AG04450 (cell line): ENCODE data around the gene PARD3. TPM values are rescaled to one million over a fixed set of nuclear protein-coding genes. Genes with fewer than 3 reads are reported as not detected.
A peak's percentile ranks its signal among the peaks of the same experiment; 100 is the strongest.

Experiments
- CTCF ChIA-PET: fragments of 300-600, 350-600 bp; formaldehyde crosslinking; extraction: SDS; loops from one replicate; lab custom pipeline; 2022; ENCODE audit warnings: antibody characterized with exemption, inconsistent platforms; lab: Charles Lee
- POLR2A ChIA-PET: fragments of 350-600 bp; formaldehyde crosslinking; extraction: SDS; loops from one replicate; lab custom pipeline; 2021; ENCODE audit warnings: antibody characterized with exemption, inconsistent platforms; lab: Yijun Ruan, JAX
- DNase-seq: peaks from one replicate; pipeline ENCODE4 v3.0.0-alpha.2; 2011; ENCODE audit warnings: low read depth, low spot score
- H3K27ac ChIP-seq: one replicate; pipeline ENCODE4 v1.5.1; 2012; ENCODE audit warnings: low read depth, low read length, control low read depth
- H3K27me3 ChIP-seq: one replicate; pipeline ENCODE4 v1.6.0; 2012; ENCODE audit warnings: low read length; ENCODE audit not compliant: control insufficient read depth, insufficient read depth
- H3K4me3 ChIP-seq: 2 replicates; pipeline ENCODE4 v1.5.1; 2011; ENCODE audit warnings: mild to moderate bottlenecking, low read depth, low read length, control low read depth
- H3K9me3 ChIP-seq: 2 replicates; pipeline ENCODE4 v1.5.1; 2012; ENCODE audit warnings: low read length; ENCODE audit not compliant: control insufficient read depth, insufficient read depth
- polyA plus RNA-seq: library from polyadenylated mRNA; depleted of rRNA; stranded (reverse); fragments of >200 nt; gene quantifications from 2 replicates; pipeline ENCODE4 v1.2.3, GENCODE V29; 2011
- TF ChIP-seq, protein P1 (sequence below): IDR thresholded peaks from 2 replicates; pipeline ENCODE4 v1.5.1; 2011; ENCODE audit warnings: low read depth, low read length, control low read depth, inconsistent platforms

Gene PARD3
- polyA plus RNA-seq, 1 experiment, result 43.1 TPM

DNA sequence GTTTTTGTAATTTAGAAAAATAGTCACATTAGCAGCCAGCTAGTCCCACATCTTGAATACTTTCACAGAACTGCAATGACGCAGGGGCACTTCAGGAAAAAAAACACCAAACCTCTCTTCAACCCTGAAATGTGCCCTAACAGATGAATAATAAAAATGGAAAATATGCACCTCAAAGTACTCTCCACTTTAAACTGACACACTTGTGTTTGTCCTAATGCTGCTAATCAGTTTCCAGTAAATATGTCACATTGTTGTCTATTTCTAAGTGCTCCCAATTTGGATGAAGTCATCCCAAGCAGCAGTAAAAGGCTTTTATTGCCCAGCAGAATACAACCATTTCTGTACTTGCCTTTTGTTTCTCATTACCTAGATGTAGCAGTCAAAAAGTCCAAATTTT is 86.7 kb downstream of the PARD3 start:
- H3K4me3 ChIP-seq, result no peak overlapping the region
- POLR2A ChIA-PET, result no interaction called here
- no peak for DNase-seq
- H3K27ac ChIP-seq, result no peak overlapping the region
- no peaks in the 10 kb centered on the region for H3K9me3 ChIP-seq
- CTCF ChIA-PET, result no interaction called here
- TF ChIP-seq, protein P1, sequence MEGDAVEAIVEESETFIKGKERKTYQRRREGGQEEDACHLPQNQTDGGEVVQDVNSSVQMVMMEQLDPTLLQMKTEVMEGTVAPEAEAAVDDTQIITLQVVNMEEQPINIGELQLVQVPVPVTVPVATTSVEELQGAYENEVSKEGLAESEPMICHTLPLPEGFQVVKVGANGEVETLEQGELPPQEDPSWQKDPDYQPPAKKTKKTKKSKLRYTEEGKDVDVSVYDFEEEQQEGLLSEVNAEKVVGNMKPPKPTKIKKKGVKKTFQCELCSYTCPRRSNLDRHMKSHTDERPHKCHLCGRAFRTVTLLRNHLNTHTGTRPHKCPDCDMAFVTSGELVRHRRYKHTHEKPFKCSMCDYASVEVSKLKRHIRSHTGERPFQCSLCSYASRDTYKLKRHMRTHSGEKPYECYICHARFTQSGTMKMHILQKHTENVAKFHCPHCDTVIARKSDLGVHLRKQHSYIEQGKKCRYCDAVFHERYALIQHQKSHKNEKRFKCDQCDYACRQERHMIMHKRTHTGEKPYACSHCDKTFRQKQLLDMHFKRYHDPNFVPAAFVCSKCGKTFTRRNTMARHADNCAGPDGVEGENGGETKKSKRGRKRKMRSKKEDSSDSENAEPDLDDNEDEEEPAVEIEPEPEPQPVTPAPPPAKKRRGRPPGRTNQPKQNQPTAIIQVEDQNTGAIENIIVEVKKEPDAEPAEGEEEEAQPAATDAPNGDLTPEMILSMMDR, result no peak
- no peaks in the 10 kb centered on the region for H3K27me3 ChIP-seq

DNA sequence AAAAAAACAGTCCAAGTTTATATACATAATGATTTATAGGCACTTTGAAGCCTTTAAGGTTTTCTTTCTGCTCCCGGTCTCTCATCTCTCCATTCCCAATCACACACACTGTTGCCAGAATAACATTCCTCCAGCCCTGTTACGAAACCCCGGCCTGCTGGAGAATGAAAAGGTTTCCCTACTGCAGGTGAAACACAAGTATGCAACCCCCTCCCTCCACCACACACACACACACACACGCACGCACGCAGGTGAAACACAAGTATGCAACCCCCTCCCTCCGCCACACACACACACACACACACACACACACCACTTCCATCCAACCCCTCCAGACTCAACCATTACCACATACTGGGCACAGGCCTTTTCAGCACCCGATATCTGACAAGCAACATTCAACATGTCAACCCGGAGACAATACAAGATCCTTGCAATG is 87.5 kb downstream of the PARD3 start:
- TF ChIP-seq, protein P1, result no peak
- Histone ChIP-seq H3K27ac (no peak overlapping the region), H3K9me3 (no peaks in the 10 kb centered on the region), H3K27me3 (no peaks in the 10 kb centered on the region), H3K4me3 (no peak overlapping the region)
- ChIA-PET CTCF (no interaction called here), POLR2A (interaction anchor here (0.6 kb wide), 1 partner anchor 279 kb away, joined by 6 read pairs; no protein-coding TSS in a partner anchor)
- DNase-seq, result no peak

DNA sequence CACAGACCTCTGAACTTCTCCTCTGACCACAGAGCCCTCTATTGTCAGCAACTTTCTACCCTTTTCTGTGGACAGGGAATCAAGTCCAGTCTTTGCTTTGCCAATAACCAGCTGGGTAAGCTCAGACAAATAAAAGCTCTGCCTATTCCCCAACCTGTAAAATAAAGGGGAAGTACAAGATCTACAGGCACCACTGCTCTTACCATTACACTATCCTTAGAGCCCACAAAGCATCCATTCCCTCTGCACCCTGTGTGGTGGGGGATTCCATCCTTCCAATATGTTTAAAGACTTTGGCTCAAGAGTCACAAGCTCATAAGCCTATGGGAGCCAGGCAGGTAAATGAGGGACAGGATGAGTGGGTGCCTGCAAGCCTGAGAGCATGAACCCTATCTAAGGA is 88.2 kb downstream of the PARD3 start:
- ChIA-PET CTCF (no interaction called here), POLR2A (interaction anchor here (0.6 kb wide), 1 partner anchor 280 kb away, joined by 6 read pairs; no protein-coding TSS in a partner anchor)
- Histone ChIP-seq H3K27ac (no peak overlapping the region), H3K4me3 (no peak overlapping the region), H3K27me3 (no peaks in the 10 kb centered on the region), H3K9me3 (no peaks in the 10 kb centered on the region)
- DNase-seq, result no peak
- TF ChIP-seq, protein P1, result no peak

DNA sequence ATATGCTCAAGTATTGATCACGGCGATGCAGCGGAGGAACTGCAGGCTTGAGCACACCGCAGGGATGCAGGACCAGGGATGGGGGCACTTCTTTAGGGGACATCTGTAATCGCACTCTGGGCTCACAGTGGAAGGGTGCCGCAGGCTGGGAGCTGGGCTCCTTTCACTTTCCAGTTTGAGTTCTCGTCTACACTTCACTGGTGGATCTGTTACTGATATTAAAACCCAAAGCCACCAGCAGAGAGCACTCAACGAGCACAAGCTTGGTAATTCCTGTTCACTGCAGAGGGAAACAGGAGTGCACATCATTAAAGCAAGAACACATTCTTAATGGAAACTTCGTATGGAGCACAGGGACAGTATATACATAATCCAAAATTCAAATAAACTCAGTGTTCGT is 91.3 kb downstream of the PARD3 start:
- Histone ChIP-seq H3K27me3 (no peaks in the 10 kb centered on the region), H3K27ac (no peak overlapping the region), H3K9me3 (no peaks in the 10 kb centered on the region), H3K4me3 (no peak overlapping the region)
- POLR2A ChIA-PET, result interaction anchor here (0.6 to 1.8 kb wide), 2 partner anchors 16 to 163 kb away, joined by 4 read pairs; no protein-coding TSS in a partner anchor
- no peak for DNase-seq
- CTCF ChIA-PET, result interaction anchor here (0.7 to 2.6 kb wide), 17 partner anchors 9 to 308 kb away, joined by 3 to 23 read pairs (median 5); no protein-coding TSS in a partner anchor
- TF ChIP-seq, protein P1, result peak; percentile 61

DNA sequence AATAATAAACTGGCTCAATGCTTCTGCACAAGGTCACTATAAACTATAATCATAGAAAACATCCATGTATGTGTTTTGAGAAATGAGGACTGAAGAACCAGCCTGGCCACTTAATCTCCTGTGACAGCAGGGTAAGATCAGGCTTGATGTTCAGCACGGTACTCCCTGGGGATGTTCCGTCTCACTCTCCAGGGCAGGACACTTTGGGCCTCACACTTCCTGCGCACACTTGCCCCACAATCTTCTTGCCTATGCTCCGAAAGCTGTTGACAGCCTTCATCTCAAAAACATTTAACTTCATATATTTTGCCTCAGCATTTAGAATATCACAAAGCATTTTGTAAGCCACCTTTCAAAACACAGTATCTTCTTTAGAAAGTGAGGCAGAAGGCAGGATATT is 92.7 kb downstream of the PARD3 start:
- TF ChIP-seq, protein P1, result no peak
- Histone ChIP-seq H3K27me3 (no peaks in the 10 kb centered on the region), H3K4me3 (no peak overlapping the region), H3K27ac (no peak overlapping the region), H3K9me3 (no peaks in the 10 kb centered on the region)
- no peak for DNase-seq
- ChIA-PET POLR2A (interaction anchor here (0.8 kb wide), 1 partner anchor 451 kb away, joined by 3 read pairs; no protein-coding TSS in a partner anchor), CTCF (interaction anchor here (2.5 kb wide), 1 partner anchor 273 kb away, joined by 14 read pairs; no protein-coding TSS in a partner anchor)
